GM21381 (cell line): ENCODE results near the gene DVL2.

ENCODE experiments used
- ATAC-seq: cut with Tn5 transposase; IDR thresholded peaks from one replicate; pipeline ENCODE4 v1.9.1; 2021; ENCODE audit warnings: mild to moderate bottlenecking, moderate library complexity; ENCODE audit not compliant: unreplicated experiment

The DVL2 gene

DNA sequence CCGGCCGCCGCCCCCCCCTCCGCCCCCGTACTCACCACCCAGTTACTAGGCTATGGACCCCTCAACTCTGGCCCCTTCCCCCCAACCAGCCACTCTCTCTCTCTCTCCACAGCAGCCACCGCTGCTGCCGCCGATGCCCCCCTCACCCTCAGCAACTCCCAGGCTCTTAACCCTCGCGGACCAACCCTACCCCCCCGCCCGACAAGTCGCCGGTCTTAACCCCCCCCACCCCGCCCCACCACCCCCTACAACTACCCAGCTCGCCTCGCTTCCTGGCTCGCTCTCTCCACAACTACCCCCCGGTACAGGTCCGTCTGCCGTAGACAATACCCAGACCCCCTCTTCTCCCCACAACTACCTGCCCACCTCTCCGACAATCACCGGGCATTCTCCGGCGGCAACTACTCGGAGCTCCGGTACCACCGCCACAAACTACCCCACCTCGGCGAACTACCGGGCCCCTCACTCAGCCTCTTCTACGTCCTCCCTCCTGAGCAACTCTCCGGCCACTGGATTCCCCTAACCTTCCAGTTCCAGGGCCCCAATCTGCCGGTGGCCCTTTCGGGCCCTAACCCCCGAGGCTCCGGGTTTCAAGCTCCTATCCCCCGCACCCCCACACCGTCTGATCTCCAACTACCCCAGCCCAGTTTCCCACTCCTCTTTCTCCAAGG lies 4.2 kb upstream of the DVL2 start:
- no peak for ATAC-seq

DNA sequence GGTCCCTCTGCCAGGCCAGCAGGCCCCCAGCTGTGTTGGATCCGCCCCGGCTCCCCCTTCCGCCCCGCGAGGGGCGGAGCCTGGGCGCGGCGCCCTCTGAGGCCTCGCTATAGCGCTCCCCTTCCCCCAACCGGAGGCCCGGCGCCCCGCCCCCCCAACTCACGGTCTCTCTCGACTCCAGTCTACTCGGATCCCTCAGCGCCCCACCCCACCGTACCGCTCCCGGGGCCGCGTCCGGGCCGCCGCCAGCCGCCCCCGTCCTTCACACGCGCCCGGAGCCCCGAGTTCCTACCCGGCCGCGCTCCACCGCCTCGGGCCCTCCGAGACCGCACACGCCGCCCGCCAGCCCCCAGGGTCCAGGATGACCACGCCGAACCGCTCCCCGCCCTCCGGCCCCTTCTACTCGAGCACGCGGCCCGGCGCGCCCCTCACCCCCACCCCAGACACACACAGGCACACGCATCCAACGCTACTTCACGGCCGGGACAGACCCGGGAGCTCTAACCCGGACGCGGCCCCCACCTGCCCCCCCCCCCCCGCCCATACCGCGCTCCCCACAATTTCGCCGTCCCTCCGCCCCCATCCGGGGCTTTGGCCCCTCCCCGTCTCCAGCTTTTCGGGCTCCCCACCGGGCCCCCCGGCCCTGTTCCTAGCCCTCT lies 3.6 kb upstream of the DVL2 start:
- ATAC-seq = no peak

DNA sequence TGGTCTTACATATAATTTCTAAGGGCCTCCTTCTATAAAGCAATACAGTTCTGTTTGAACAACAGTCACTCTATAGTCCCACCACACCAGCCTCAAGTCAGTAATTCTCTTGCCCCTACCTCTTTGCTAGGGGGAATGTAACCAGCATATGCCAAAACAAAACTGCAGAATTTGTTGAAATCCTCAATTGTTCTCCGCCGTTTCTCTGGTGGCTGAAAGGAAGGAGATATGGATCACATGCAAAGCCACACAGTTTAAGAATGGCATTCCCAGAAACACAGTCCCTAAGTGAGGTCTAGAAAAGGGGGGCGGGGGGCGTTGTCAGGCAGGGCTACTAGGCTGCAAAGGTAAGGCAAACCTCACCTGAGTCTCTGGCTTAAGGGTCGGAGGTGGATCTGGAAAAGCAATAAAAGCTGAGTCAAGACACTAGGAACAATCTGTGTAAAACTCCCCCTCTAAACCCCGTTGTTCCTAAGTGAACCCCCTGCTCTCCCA lies 3.0 kb upstream of the DVL2 start:
- ATAC-seq = no peak

DNA sequence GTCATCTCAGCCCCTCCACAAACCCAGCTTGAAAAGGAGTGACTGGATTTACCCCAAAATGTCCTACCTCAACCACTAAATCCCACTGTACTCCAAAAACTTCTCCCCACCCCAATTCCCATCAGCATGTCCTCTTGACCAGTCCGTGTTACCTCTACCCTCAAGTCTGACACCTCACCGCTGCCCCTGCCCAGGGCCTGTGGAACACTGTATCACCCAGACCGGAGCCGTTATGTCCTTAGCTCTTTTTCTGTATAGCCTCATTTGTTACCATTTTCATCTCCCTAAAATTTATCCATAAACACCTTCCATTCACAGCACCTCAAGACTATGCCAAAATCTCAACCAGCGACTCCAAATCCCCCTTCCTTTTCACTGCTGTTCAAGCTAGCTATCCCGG lies 2.5 kb upstream of the DVL2 start:
- no peak for ATAC-seq

DNA sequence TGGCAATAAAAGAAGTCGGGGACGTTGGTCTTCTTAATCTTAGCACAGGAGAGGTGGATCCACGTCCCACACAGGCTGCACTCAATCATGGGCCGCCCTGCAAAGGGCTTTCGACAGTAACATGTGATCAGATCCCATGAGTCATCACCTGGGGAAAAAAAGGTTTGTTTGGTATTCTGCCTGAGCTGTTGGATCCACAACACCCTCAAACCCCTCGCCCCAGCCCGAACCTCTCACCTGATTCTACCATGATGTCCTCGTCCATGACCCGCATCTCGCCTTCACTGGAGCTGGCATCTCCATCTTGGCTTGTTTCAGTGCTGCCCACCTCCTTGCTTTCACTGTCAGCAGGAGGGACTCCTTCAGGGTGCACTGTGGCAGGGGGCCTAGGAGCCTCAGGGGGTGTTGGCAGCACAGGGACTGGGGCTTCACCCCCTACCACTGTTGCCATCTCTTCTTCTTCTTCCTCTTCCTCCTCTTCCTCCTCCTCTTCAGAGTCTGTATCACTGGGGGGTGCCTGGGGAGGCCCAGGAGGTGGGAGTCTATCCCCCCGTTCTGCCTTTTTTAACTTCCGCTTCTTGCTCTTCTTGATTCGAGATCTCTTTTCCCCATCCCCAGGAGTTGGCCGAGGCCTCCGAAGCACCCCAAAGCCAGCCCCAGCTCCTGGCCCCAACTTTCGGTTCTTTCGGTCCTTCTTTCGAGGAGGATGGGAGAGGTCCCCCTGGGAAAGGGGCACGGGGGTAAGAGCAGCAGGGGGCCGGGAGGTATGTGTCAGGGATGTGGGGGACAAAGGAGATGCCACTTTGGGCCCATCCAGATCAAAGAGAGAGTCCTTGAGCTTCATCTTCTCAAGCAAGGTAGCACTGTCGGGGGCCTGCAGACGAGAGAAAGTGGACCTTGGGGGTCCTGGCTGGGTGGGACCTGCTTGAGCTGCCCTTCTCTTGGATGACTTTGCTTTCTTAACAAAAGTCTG lies 1.7 kb upstream of the DVL2 start:
- no peak for ATAC-seq

DNA sequence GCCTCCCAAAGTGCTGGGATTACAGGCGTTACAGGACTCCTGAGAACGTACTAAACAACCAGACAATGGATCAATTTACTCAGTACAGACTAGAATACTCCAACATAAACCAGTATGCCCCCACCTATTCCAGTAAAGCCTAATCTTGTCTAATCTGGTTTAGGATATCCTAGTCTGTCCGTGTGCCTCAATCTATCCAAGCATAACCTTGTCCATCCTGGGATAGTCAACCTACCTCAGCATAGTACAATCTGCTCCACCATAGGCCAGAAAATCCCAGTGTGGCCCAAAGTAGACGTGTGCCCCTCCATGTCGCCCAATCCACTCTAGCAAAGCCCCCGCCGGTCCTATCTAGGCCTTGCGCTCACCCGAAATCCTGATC lies 625 bp downstream of the DVL2 start:
- ATAC-seq = no peak

DNA sequence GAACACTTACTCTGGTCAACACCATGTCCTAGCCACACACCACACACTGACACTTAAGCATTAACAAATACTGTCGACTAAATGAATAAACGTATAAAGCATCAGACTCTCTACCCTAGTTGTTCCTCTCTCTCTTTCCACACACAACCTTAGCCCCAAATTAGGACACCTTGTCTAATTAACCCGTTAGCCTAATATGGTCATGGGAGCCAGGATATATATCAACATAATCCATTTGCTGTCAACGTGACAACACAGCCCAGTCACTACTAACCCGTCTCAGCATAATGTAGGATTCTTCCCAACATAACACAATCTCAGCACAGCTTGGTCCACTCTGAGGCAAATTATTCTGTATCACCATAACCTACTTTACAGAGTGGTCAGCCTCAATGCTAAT lies 2.2 kb downstream of the DVL2 start:
- no peak for ATAC-seq

DNA sequence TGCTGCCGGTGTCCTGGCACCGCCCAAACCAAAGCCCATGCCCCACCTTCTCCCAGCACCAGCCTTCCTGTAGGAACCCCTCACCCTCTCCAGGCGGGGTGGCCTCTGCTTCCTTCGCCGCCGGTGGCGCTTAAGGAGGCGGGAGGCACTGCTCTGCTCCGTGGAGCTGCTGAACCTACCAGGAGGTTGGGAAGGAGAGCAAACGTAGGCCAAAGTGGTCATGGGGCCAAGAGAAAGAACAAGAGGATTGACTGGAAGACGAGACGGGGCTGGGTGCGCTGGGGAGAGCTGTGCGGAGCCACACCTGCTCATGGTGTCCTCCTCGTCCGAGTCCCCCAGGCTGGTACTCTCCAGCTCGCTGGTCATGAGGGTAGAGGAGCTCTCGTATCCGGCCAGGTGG lies 4.8 kb downstream of the DVL2 start:
- ATAC-seq = no peak

DNA sequence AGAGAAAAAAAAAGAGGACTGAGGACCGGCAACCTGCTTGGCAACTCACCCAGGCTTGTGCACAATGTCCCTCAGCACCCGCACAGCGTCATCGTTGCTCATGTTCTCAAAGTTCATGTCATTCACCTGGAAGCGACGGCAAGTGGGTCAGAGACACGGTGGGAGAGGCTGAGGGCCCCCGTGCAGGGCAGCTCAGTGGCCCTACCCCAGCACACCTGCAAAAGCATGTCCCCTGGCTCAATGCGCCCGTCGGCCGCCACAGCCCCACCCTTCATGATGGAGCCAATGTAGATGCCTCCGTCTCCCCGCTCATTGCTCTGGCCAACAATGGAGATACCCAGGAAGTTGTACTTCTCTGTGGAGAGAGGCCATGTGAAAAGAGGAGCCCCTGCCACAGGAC lies 5.4 kb downstream of the DVL2 start:
- no peak for ATAC-seq

DNA sequence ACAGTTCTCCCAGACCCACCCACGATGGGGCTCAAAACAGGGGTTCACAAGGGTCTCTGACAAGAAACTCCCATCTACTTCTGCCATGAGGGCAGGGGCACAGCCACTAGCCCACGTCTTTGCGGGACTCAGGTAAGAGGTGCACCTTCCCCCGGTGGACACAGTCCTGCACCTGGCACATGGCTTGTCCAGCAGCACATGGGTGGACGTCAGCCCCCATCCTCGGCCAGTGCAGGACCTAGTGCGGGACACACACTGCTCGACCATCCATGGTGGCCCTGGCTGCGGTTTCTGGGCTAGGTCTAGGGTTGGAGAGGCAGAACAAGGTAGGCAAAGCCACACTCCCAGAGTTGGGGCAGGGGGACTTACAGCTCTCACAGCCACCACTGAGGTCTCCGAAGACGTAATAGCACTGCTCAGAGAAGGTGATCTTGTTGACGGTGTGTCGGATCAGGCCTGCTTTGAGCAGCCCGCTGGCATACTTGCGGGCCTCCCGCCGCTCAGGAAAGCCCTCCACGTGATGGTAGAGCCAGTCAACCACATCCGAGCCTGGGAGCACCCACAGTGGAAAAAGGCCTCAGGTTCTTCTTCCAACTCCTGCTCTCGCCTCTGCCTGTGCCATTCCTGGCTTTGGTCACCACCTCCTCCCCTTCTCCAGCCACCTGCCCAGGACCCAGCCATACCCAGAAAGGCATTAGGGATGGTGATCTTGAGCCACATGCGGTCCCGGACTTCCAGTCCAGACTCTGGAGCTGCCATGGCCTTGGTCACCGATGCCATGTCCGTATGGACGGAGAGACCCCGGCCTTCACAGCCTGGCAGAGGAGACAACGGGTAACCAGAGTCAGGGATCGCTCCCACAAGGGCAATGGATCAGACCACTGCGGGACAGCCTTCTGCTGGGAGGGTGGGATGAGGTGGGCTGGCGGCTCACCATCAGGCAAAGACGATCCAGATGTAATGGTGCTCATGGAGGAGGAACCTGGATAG lies 7.3 kb downstream of the DVL2 start:
- no peak for ATAC-seq

DNA sequence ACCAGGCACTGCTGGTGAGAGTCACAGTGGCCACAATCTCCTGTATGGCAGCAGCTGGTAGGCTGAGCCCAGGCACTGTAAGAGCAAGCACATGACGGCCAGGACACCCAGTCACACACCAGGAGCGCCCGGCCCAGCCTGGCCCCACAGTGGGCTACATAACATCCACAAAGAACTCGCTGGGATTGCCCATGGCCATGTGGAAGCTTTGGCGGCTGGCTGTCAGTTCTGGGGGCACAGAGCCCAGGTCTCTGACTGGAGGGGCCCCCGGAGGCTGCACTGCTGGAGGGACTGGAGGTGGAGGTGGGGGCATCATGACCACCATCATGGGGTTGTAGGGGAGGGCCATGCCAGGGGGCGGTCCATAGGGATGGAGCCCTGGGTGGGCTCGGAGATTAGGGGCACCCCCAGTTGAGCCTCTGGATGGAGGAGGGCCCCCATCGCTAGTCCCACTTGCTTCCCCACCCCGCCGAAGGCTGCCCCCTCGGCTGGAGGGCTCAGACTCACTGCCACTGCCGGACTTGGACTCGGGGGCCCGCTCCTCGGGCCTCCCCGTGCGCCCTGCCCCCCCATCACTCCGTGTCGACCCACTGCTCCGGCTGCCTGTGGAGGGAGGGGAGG lies 8.5 kb downstream of the DVL2 start:
- no peak for ATAC-seq

DNA sequence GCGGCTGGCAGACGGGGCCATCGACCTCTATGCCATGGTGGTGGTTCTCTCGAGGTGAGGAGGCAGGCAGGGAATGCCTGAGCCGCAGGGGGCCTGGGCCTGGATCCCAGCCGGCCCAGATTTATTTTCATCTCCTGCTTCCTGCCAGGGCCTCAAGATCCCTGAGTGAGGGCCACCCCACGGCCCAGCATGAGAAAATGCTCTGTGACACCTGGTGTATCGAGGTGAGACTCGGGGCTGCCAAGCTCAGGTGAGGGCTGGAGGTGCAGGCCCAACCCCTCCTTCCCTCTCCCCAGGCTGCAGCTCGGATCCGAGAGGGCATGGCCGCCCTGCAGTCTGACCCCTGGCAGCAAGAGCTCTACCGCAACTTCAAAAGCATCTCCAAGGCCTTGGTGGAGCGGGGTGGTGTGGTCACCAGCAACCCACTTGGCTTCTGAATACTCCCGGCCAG lies 9.6 kb downstream of the DVL2 start:
- ATAC-seq = no peak

DNA sequence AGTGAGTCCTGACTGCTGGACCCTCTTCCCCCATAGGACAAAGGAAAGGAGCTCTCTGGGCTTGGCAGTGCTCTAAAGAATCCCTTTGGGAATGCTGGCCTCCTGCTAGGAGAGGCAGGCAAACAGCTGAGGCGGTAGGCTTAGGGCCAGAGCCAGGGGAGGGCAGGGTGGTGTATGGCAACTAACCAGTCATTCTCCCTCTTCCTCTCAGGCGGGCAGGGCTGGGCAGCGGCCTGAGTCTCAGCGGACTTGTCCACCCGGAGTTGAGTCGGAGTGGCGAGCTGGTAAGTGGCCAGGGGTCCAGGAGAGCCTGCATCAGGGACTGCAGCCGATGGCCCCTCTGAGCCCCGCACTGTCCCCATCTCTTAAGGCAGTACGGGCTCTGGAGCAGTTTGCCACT lies 10.2 kb downstream of the DVL2 start:
- no peak for ATAC-seq

DNA sequence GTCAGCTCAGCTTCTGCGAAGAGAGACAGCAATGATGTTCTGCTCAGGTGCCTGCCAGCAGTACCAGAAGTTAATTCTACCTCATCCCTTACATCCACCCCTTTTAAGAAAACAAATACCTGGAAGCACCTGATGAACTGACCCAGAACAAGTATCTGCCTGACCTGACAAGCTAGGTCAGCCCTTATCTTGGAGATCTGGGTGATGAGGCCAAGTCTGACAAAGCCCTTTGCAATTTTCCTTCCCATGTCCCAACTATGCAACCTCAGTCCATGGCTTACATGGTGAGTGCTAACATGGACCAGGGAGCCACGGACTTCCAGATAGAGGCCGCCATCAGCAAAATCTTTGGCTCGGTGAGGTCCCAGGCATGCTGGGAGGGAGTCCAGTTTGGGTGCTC lies 10.9 kb downstream of the DVL2 start:
- no peak for ATAC-seq

DNA sequence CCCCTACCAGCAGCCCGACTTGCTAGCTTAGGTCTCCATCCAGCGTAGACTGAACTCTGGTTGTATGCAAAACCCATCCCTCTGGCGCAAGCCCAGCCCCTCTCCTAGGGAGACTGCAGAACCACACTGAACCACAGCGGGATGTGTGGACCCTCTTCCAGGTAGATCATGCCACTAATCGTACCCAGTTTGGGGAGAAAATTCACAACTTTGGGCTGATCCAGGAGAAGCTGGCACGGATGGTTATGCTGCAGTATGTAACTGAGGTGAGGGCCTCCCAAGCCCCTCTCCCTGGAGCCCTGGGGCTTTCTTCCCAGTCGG lies 11.4 kb downstream of the DVL2 start:
- no peak for ATAC-seq

DNA sequence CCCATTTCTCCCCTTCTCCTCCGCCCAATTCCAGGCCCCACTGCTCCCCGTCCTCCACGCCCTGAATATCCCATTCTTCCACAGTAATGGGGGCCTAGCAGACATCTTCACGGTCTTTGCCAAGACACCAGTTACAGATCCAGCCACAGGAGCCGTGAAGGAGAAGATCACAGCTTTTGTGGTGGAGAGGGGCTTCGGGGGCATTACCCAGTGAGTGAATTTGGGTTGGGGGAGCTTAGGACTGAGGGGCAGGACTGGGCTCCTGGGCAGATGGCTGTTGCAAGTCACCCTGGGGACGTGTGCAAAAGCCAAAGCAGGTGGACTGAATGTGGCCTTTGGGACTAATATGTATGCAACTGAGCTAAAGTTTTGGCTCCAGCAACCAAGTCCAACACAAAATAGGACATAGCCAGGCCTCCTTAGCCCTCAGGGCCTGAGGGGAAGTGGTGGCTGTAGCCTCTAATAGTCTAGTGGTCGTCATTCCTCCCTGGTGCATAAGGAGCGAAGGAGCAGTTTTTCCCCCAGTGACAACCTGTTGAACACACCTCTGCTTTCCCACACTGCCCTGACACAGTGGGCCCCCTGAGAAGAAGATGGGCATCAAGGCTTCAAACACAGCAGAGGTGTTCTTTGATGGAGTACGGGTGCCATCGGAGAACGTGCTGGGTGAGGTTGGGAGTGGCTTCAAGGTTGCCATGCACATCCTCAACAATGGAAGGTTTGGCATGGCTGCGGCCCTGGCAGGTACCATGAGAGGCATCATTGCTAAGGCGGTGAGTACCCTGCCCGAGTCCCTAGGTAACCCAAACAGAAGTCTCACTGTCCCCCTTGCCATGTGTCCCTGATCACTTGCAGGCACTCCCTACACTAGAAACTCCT lies 12.0 kb downstream of the DVL2 start:
- no peak for ATAC-seq

DNA sequence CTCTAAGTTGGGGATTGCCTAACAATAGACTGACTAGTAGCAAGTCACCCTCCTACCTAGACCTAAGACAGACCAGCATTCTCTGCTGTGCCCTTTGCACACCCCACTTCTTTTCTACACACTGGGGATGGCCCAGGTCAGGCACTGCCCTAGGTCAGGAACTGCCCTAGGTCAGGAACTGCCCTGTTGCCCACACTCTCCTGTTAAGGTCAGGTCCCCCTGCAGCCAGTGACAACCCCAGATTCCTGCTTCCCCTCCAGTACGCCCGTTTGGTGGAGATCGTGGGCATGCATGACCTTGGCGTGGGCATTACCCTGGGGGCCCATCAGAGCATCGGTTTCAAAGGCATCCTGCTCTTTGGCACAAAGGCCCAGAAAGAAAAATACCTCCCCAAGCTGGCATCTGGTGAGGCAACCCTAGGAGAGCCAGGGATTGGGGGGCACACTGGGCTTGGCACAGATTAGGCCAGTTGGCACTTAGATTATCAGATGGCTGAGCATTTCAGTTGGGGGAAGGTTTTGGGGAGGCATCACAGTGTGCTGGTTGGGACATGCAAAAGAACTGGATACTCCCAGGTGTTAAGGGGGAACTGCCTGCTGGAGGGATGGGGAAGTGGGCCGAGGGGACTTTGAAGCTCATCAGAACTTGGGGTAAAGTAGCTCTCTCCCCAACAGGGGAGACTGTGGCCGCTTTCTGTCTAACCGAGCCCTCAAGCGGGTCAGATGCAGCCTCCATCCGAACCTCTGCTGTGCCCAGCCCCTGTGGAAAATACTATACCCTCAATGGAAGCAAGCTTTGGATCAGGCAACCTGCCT lies 12.8 kb downstream of the DVL2 start:
- no peak for ATAC-seq

DNA sequence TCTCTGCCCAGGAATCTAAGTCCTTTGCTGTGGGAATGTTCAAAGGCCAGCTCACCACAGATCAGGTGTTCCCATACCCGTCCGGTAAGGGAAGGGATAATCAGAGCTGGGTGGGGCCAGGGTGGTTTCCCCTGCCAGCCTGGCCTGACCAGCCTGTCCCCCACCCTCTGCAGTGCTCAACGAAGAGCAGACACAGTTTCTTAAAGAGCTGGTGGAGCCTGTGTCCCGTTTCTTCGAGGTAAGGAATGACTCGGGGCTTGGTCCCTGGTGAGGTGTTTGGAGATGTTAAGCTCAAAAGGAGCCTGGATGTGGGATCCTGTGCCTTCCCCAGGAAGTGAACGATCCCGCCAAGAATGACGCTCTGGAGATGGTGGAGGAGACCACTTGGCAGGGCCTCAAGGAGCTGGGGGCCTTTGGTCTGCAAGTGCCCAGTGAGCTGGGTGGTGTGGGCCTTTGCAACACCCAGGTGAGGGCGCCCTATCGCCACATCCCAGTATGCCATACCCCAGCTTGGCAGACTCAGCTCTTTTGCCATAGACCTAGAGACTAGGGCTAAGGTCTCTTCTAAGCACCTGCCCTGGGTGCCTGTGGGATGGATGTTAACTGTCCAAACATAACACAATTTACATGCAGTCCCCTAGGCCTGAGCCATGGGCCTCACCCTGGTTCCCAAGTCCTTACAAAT lies 13.6 kb downstream of the DVL2 start:
- no peak for ATAC-seq
